Subcutaneous adipose tissue (tissue), 4 donors: ENCODE measurements around the gene PCBP3. TPM values are rescaled to one million over a fixed set of nuclear protein-coding genes. Genes with fewer than 3 reads are reported as not detected.

Experiments
- CTCF ChIP-seq: fragments of 450-650 bp; IDR thresholded peaks from one replicate; pipeline ENCODE4 v1.5.1; 2016; ENCODE audit warnings: low read depth, mild to moderate bottlenecking, control low read depth, antibody characterized with exemption, moderate library complexity
- total RNA-seq, 4 donors: library from RNA; depleted of rRNA; stranded (reverse); fragments of >200 nt; gene quantifications; one replicate each; pipeline ENCODE4 v1.1.0, GENCODE V29; 2016

Gene PCBP3
- total RNA-seq, 4 donors from 2014 or later, result 3.4 to 11.0 (median 5.7) TPM

GRCh38 chr21:45926281-45926680 lies 282.8 kb downstream of the PCBP3 start:
- no peak for TF ChIP-seq CTCF

DNA sequence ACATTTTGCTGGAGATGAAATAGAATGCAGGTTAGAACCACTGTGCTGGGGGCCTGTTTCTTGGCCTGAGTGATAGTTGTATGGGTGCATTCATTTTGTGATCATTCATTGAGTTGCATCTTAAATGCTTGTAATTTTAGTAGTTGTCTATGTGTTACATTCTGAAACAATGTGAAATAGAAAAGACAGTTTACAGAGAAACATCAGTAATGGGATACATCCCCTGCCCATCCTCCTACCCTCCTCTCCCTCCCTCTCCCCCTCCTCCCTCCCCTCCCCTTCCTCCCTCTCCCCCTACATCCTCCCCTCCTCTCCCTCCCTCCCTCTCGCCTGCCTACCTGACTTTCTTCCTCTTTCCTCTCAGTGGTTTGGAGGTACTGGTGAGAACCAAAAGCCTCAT lies 283.5 kb downstream of the PCBP3 start:
- no peak for TF ChIP-seq CTCF

DNA sequence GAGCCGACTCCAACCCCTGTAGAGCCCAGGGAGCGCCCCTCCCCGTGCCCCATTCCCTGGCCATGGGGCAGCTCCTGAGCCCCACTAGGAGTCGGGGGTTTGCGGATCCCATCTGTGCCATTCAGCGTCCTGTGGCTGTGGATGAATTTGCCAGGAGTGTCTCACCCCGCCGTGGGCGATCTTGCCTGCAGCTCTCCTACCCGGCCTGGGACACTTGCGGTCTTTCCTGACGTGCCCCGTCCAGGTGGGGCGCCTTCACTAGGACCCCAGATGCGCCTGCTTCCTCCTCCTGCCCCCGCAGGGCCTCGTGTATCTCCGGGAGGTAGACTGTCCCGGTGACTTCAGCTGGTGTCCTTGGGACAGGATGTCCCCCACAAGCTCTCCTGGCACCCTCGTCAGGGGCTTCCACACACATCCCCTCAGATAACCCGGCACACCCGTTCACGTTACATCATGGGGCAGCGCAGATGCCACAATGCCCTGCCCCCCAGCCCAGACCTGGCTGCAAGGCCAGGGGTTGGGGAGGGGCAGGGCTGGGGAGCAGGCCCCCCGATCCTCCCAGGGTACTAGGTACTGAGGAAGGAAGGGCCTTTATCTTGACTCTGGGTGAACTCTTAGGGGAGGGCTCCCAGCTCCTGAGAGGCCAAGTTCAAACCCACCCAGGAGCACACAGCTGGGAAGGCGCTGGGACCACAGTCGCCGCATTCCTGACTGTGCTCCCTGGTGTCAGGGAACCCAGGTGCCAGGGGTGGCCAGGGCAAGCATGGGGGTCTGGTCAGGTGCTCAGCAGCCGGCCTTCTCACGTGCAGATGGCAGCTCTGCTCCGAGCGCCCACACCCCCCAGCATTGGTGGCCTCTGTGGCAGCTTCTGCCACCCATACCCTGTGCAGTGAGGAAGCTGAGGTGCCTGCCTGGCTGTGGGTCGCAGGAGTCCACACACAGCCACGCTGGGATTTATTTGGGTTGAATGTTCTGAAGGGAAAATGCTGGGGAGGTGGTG lies 284.6 kb downstream of the PCBP3 start:
- no peak for TF ChIP-seq CTCF

GRCh38 chr21:45929449-45929848 lies 285.9 kb downstream of the PCBP3 start:
- TF ChIP-seq CTCF, result no peak

DNA sequence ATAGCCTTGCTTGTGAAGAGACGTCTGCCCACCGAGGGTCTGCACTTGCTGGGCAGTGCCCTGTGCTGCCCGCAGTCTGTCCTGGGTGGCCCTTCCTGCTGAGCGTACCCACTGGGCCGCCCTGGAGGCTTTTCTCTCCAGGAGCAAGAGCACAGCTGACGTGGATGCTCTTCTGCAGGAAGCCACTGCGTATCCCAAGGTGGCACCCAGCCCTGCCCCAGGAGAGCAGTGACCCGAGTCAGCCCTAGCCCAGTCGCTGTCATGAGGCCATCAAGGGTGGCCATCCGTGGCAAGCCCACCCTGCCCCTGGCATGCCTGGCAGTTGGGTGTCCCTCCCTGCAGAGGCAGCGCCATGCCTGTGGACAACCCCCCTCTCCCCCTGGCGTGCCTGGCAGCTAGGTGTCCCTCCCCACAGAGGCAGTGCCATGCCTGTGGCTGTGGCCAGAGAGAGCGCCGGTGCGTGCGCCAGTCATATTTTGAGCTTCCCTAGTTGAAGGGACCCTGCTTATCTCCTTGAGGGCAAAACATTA lies 286.8 kb downstream of the PCBP3 start:
- no peak for TF ChIP-seq CTCF

DNA sequence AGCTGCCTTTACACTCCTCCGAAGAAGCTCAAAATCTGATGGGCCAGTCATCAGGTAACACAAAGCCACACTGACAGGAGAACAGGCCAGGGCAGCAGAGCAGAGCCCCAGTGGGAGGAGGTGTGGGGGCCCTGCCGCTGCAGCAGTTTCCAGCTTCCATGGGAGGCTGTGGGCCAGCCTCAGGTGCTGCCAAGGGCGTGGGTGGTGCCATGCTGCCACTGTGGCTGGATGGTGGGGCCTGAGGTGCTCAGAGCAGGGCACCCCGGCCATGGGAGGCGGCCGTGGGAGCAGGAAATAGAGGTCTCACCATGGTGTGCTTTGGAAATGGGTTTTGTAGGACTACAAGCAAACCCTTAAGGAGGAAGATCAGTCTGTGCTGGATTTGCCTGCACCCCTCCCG lies 287.3 kb downstream of the PCBP3 start:
- no peak for TF ChIP-seq CTCF

GRCh38 chr21:45931397-45931969 lies 288.0 kb downstream of the PCBP3 start:
- TF ChIP-seq CTCF, result no peak
